Fibroblast of lung (primary cell): Measurements from ENCODE around the gene PCSK2. TPM values are rescaled to one million over a fixed set of nuclear protein-coding genes. Genes with fewer than 3 reads are reported as not detected.

Experiments used
- DNase-seq, 2 donors: peaks; one replicate each; pipeline versions ENCODE4 v3.0.0 to v3.0.0-alpha.2; 2010; ENCODE audit warnings: low read depth in 2 of 2
- H2AFZ ChIP-seq: 2 replicates; pipeline ENCODE4 v1.5.1; 2012; ENCODE audit warnings: low read length, control low read depth, inconsistent platforms
- H3K27ac ChIP-seq: 2 replicates; pipeline ENCODE4 v1.5.1; 2011; ENCODE audit warnings: low read length, control low read depth; ENCODE audit not compliant: insufficient read depth
- H3K27me3 ChIP-seq: 2 replicates; pipeline ENCODE4 v1.5.1; 2011; ENCODE audit warnings: mild to moderate bottlenecking, low read length; ENCODE audit not compliant: control insufficient read depth, insufficient read depth
- H3K36me3 ChIP-seq: 2 replicates; pipeline ENCODE4 v1.5.1; 2011; ENCODE audit warnings: low read length; ENCODE audit not compliant: control insufficient read depth, insufficient read depth
- H3K4me1 ChIP-seq: 2 replicates; pipeline ENCODE4 v1.5.1; 2011; ENCODE audit warnings: low read length; ENCODE audit not compliant: control insufficient read depth, insufficient read depth; ENCODE audit errors: extremely low read depth
- H3K4me2 ChIP-seq: 2 replicates; pipeline ENCODE4 v1.5.1; 2011; ENCODE audit warnings: low read length, control low read depth; ENCODE audit not compliant: insufficient read depth; ENCODE audit errors: extremely low read depth
- H3K4me3 ChIP-seq, 4 experiments: fragments of 200-600 bp in 1 of 4; sonication (generic) in 1 of 4; replicated peaks in 1 of 4; 2 replicates each; pipeline ENCODE4 v1.5.1; 2011 to 2016; ENCODE audit warnings: low read length in 4 of 4, low read depth in 3 of 4, mild to moderate bottlenecking in 3 of 4, control low read depth in 2 of 4, inconsistent platforms in 1 of 4, mixed read lengths in 1 of 4; ENCODE audit not compliant: insufficient read depth in 1 of 4; ENCODE audit errors: control extremely low read depth in 1 of 4
- H3K79me2 ChIP-seq: 2 replicates; pipeline ENCODE4 v1.5.1; 2012; ENCODE audit warnings: mild to moderate bottlenecking, low read length, inconsistent platforms; ENCODE audit not compliant: control insufficient read depth, insufficient read depth
- H3K9ac ChIP-seq: 2 replicates; pipeline ENCODE4 v1.5.1; 2011; ENCODE audit warnings: mild to moderate bottlenecking, low read length, control low read depth; ENCODE audit not compliant: insufficient read depth
- H3K9me3 ChIP-seq: 2 replicates; pipeline ENCODE4 v1.5.1; 2012; ENCODE audit warnings: low read depth, low read length; ENCODE audit not compliant: control insufficient read depth, insufficient read depth
- H4K20me1 ChIP-seq: 2 replicates; pipeline ENCODE4 v1.5.1; 2011; ENCODE audit warnings: low read length; ENCODE audit not compliant: control insufficient read depth, insufficient read depth; ENCODE audit errors: extremely low read depth
- EZH2 ChIP-seq: IDR thresholded peaks from 2 replicates; pipeline ENCODE4 v1.5.1; 2012; ENCODE audit warnings: low read length, control low read depth, mild to moderate bottlenecking; ENCODE audit errors: missing control alignments
- polyA plus RNA-seq, 2 donors: library from polyadenylated mRNA; depleted of rRNA in 1 of 2; stranded (reverse) in 1 of 2; unstranded in 1 of 2; fragments of >200 nt; gene quantifications; 2 replicates each; pipeline ENCODE4 v1.2.1, GENCODE V29; 2011 to 2012; ENCODE audit warnings: missing spikeins in 1 of 2
- total RNA-seq: library from RNA; depleted of rRNA; stranded (reverse); fragments of >200 nt; gene quantifications from 2 replicates; pipeline ENCODE4 v1.2.1, GENCODE V29; 2014
- TF ChIP-seq, protein P1 (sequence below), 2 donors: IDR thresholded peaks in 1 of 2; conservative IDR thresholded peaks in 1 of 2; 1 replicate in 1 of 2; 2 replicates in 1 of 2; pipeline ENCODE4 v1.5.1; 2011 to 2012; ENCODE audit warnings: low read length in 2 of 2, control low read depth in 1 of 2, inconsistent platforms in 1 of 2, low read depth in 1 of 2, mild to moderate bottlenecking in 1 of 2

The PCSK2 gene
- total and polyA plus RNA-seq, 2 donors (not counting 1 experiment from before 2014, with no cell fraction given): under 0.01 to 1.2 TPM

DNA sequence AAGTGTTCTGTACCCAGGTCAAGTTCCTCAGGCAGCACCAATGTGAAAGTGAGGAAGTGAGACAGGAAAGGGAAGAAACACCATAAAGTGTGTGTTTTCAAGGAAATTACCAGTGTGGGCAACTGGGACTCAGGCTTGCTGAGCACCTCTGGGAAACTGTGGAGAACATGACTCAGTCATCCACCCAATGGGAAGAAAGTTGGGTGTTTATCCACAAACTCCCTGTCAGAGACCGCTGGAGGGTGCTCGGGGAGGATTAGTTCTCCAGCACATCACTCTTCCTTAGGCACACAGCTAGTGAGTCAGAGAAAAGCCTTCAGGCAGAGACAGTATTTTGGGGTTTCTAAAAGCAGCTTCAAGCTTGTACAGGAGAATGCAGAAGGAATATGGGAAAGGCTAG lies 93.6 kb downstream of the PCSK2 start:
- Histone ChIP-seq H3K27ac (no peak overlapping the region), H3K4me2 (no peak overlapping the region), H3K9ac (no peak overlapping the region), H3K27me3 (peaks cover 12% of the 10 kb centered on the region), H2AFZ (no peak overlapping the region), H3K79me2 (no peaks in the 10 kb centered on the region), H4K20me1 (no peaks in the 10 kb centered on the region), H3K9me3 (no peaks in the 10 kb centered on the region), H3K4me3 (no peak overlapping the region), H3K4me1 (no peaks in the 10 kb centered on the region), H3K36me3 (no peaks in the 10 kb centered on the region)
- no peak for DNase-seq
- TF ChIP-seq, protein P1, sequence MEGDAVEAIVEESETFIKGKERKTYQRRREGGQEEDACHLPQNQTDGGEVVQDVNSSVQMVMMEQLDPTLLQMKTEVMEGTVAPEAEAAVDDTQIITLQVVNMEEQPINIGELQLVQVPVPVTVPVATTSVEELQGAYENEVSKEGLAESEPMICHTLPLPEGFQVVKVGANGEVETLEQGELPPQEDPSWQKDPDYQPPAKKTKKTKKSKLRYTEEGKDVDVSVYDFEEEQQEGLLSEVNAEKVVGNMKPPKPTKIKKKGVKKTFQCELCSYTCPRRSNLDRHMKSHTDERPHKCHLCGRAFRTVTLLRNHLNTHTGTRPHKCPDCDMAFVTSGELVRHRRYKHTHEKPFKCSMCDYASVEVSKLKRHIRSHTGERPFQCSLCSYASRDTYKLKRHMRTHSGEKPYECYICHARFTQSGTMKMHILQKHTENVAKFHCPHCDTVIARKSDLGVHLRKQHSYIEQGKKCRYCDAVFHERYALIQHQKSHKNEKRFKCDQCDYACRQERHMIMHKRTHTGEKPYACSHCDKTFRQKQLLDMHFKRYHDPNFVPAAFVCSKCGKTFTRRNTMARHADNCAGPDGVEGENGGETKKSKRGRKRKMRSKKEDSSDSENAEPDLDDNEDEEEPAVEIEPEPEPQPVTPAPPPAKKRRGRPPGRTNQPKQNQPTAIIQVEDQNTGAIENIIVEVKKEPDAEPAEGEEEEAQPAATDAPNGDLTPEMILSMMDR (conservative IDR thresholded peaks at IDR 0.05 in 1 of 2, IDR thresholded peaks at IDR 0.05 in 1 of 2; ENCODE audit: low read depth in 1 of 2, low read length in 2 of 2): no peak

- no peak for DNase-seq
- no peaks in the 10 kb centered on the region for H3K36me3 ChIP-seq
- H2AFZ ChIP-seq: no peak overlapping the region
- H3K4me3 ChIP-seq: no peak overlapping the region
- H3K27ac ChIP-seq: no peak overlapping the region
- no peaks in the 10 kb centered on the region for H3K79me2 ChIP-seq
- no peaks in the 10 kb centered on the region for H4K20me1 ChIP-seq
- no peak overlapping the region for H3K4me2 ChIP-seq
- TF ChIP-seq, protein P1 (conservative IDR thresholded peaks at IDR 0.05 in 1 of 2, IDR thresholded peaks at IDR 0.05 in 1 of 2; ENCODE audit: low read depth in 1 of 2, low read length in 2 of 2): no peak
- TF ChIP-seq EZH2: no peak
- no peaks in the 10 kb centered on the region for H3K4me1 ChIP-seq
- H3K9ac ChIP-seq: no peak overlapping the region
- no peaks in the 10 kb centered on the region for H3K9me3 ChIP-seq
- no peaks in the 10 kb centered on the region for H3K27me3 ChIP-seq
Observed at GRCh38 chr20:17326096-17326495, 99.3 kb downstream of the PCSK2 start.

DNA sequence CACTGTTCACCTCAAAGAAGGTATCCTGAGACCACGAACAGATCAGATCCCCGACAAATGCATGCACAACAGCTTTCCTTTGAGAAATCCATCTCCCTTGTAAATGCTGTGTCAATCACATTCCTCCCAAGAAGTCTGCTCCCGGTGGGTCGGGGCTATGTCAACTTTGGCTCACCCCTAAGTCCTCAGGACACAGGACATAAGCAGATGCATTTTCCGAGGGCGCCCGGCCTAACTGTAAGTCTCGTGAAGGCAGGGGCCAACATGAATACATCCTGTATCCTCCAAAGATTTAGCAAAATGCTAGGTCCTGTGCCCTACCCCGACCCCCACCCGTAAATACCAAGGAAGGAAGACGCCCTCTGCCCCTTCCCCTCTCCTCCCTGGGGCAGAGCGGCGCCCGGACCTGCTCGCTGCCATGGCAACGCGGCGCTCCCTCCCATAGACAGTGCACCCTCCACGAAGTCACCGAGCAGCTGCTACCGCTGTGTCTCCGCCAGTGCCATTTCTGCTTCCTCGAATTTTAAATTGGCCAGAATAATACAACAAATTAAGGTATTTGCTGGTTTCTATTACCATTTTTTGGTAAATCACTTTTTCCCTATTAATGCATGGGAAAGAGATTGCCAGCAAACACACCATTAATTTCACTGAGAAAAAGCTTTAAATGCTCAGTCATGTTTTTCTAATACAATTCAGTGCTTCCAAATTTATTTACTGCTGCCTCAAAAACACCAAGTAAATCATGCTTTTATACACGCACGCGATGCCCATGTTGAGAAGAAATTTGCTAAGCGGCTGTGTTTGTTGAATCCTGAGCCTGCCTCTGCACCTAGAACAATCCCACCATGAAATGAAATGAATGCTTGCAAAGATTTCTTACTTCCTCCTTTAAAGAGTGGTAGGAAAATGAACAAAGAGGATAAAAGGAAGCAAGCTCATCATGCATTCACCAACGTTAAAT lies 100.6 kb downstream of the PCSK2 start:
- Histone ChIP-seq H3K9me3 (no peaks in the 10 kb centered on the region), H3K4me2 (no peak overlapping the region), H3K4me1 (no peaks in the 10 kb centered on the region), H3K4me3 (no peak overlapping the region), H3K27me3 (no peaks in the 10 kb centered on the region), H4K20me1 (no peaks in the 10 kb centered on the region), H3K9ac (no peak overlapping the region), H3K27ac (no peak overlapping the region), H2AFZ (no peak overlapping the region), H3K79me2 (no peaks in the 10 kb centered on the region), H3K36me3 (no peaks in the 10 kb centered on the region)
- no peak for TF ChIP-seq EZH2
- DNase-seq: no peak
